KOPT-K1 (cell line): ENCODE measurements around the gene ITPR3.

Experiments used
- H3K27ac ChIP-seq: fragments of 200-600 bp; sonication (generic); 2 replicates; pipeline ENCODE4 v1.5.1; 2016; ENCODE audit warnings: antibody characterized with exemption, mild to moderate bottlenecking, low read depth, low read length; ENCODE audit not compliant: poor library complexity, severe bottlenecking
- H3K36me3 ChIP-seq: fragments of 200-600 bp; sonication (generic); 2 replicates; pipeline ENCODE4 v1.5.1; 2017; ENCODE audit warnings: antibody characterized with exemption, mild to moderate bottlenecking, low read length, moderate library complexity; ENCODE audit not compliant: insufficient read depth
- H3K9me3 ChIP-seq: fragments of 200-600 bp; sonication (generic); 2 replicates; pipeline ENCODE4 v1.5.1; 2017; ENCODE audit warnings: antibody characterized with exemption, low read length, mild to moderate bottlenecking; ENCODE audit not compliant: insufficient read depth, poor library complexity, severe bottlenecking

The ITPR3 gene

DNA sequence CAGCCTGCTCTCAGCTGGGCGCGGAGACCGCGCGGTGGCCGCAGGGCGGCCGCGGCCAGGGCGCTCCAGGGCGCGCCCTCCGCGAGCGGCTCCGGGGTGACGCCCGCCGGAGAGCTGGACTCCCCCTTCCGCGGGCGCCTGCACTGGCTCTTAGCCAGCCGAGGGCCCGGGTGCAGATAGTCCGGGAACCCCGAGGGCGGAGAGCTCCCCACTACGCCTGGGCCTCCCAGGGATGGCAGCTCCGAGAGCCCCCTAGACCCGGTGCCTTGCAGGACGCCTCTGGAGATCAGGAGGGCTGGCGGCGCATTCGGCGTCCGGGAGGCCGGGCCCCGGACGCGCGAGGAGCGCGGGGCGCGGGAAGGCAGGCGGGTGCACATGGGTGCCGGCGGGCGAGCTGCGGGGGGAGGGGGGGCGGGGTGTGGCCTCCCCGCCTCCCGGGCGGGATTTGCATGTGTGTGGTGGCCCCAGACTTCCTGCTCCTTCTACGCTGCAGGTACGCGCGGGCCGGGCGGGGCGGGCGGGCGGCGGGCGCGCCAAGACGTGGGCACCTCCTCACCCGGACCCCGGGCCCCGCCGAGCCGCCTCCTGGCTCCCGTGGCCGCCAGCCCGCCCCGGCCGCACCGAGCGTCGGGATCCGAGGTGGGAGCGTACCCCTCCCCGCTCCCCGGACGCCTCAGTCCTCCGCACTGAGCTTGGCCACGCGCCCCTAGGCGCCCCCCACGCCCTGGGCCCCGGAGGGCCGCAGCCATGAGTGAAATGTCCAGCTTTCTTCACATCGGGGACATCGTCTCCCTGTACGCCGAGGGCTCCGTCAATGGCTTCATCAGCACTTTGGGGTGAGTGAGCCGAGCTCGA is at the start of gene ITPR3:
TSS of gene ITPR3 (plus strand) at position 467 of the 855 bp plus-strand sequence. CDS start at position 748, 281 bp downstream.
- Histone ChIP-seq H3K27ac (peak within 1 kb of the TSS; percentile 83), H3K36me3 (peaks cover 34% of the 10 kb centered on the region), H3K9me3 (no peaks in the 10 kb centered on the region)

DNA sequence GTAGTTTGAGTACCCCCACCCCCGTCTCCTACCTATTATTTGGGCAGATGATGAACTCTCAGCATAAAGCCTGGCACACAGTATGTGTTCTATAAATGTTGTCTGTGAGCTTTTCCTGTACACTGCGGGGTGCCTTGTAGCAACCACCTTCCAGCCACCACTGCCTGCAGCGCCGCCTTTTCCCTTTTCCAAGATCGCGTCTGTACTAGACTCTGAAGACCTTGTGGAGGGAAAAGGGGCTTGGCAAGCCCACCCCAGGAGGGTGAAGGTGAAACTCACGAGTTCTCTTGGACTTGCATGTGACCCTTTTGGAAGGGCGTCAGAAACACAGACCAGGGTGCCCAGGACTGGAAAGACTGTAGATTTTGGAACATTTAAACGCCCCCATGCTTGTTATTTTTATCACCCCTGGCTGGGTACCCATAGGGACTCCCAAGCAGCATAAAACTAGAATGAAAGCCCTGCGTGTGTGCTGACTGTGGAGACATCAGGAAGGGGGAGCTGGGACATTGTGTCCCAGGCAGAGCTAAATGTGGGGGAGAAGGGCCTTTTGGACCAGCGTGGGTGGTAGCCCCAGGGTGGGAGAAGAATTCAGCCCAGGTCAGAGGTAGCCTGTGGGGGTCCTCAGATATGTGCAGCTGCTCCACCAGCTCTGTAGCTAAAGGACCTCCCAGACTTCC is 49.3 kb upstream of the ITPR3 start:
- Histone ChIP-seq H3K27ac (peak overlapping the region; percentile 90), H3K36me3 (peaks cover 43% of the 10 kb centered on the region), H3K9me3 (no peaks in the 10 kb centered on the region)

DNA sequence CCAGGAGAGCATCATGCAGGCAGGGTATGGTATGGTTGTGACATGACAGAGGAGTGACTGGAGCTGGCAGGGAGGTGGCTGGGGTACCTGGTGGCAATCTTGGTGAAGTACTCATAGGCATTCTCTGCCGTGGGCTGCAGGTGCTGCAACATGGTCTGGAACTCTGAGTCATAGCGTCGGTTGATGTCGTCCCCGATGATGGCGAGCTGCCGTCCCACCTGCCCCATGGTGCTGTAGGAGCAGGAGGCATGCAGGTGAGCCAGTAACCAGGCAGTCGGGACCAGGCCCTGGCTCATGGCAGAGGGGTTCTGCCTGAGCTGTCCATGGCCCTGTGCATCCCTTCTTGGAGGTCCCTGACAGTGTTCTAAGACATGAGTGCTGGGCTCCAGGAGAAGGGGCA is 45.9 kb upstream of the ITPR3 start:
- Histone ChIP-seq H3K36me3 (peaks cover 55% of the 10 kb centered on the region), H3K9me3 (no peaks in the 10 kb centered on the region), H3K27ac (no peak overlapping the region)

DNA sequence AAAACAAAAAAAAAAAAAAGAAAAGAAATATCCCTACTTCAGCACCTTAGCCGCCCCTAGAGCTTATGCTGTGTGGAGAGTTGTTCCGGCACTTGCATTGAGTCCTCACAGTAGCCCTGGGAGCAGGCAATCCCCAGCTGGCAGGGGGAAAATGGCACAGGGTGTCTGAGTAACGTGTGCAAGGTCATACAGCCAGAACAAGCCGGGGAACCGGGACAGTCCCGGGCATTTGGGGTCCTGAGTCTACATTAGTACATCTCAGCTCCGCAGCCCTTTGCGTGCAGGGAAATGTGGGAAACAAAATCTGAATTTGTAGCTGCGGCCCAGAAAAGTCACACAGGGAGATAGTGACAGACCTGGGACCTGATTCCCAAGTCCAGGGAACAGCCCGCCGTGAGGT is 44.5 kb upstream of the ITPR3 start:
- Histone ChIP-seq H3K27ac (no peak overlapping the region), H3K9me3 (no peaks in the 10 kb centered on the region), H3K36me3 (peaks cover 54% of the 10 kb centered on the region)

DNA sequence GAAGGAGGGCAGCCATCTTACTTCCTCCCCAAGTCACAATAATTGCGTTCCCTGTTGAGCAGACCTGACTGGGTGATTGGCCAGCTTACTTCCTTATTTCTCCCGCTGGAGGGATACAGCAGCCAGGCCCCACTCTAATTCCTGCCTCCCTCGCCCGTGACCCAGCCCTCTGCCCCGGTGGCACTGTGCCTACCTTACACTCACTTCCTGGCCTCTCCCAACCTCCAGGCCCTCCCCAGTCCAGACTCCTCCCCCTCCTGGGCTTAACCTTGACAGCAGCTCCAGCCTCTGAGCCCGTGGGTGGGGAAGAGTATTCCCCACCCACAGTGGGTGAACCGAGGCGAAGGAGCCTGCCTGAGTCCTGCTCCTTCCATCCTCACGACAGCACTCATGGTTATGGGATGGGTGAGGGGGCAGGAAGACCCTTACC is 44.0 kb upstream of the ITPR3 start:
- H3K36me3 ChIP-seq: peaks cover 49% of the 10 kb centered on the region
- peak overlapping the region; percentile 72 for H3K27ac ChIP-seq

DNA sequence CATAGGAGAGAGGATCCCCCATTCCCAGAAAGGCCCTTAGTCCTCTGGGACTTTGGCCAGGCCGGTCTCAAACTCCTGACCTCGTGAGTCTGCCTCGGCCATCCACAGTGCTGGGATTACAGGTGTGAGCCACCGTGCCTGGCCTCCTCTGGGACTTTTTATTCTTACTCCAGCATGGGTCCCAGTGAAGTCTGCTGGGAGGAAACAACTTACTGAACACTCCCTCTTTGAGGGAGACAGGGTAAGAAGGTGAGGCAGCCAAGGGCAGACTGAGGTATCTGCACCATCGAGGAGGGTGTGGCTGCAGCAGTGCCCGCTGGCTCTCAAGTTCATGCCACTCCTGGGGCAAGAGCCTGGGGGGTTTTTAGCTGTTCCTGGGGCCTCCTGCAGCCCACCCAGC is 43.4 kb upstream of the ITPR3 start:
- no peaks in the 10 kb centered on the region for H3K9me3 ChIP-seq
- peak overlapping the region; percentile 72 for H3K27ac ChIP-seq
- H3K36me3 ChIP-seq: peaks cover 44% of the 10 kb centered on the region

More for the DNA sequence above, 44.0 kb upstream of the ITPR3 start:
- H3K9me3 ChIP-seq: no peaks in the 10 kb centered on the region

DNA sequence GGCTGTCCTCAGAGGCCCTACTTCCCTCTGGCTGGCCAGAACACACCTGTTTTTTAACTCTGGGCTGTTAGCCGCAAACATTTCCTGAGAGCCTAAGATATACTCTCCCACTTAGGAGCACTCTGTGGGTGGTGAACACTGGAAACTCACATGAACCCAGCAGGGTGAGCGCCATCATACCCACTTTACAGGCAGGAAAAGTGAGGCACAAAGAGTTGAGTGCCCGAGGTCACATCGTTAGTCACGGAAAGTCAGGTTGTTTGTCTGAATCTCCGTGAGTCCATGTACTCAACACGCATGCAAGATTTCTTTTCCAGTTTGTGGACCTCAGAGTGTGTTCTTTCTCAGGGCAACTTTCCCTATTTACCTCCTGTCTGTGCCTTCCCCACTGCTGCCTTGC is 43.0 kb upstream of the ITPR3 start:
- Histone ChIP-seq H3K36me3 (peaks cover 44% of the 10 kb centered on the region), H3K9me3 (no peaks in the 10 kb centered on the region), H3K27ac (peak overlapping the region; percentile 72)

DNA sequence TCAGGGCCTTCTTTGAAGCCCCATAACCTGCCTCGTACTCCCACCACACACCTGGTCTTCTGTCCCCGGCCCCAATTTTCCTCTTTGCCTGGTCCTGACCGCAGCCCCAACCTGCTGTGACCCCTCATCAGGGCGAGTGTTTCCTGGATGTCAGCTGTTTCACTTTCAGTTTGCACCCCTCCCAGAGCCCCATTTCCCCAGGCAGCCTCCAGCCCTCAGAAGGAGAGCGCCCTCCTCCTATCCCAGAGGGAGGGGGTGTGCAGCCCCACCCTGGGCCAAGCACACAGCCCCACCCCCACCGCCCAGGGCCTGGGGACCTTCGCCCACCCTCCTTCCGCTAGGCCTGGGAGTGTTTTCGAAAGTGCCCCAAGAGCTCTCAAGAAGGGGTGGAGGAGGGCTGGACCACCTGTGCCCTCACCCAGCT is 42.5 kb upstream of the ITPR3 start:
- no peaks in the 10 kb centered on the region for H3K9me3 ChIP-seq
- peaks cover 41% of the 10 kb centered on the region for H3K36me3 ChIP-seq
- H3K27ac ChIP-seq: peak overlapping the region; percentile 72

DNA sequence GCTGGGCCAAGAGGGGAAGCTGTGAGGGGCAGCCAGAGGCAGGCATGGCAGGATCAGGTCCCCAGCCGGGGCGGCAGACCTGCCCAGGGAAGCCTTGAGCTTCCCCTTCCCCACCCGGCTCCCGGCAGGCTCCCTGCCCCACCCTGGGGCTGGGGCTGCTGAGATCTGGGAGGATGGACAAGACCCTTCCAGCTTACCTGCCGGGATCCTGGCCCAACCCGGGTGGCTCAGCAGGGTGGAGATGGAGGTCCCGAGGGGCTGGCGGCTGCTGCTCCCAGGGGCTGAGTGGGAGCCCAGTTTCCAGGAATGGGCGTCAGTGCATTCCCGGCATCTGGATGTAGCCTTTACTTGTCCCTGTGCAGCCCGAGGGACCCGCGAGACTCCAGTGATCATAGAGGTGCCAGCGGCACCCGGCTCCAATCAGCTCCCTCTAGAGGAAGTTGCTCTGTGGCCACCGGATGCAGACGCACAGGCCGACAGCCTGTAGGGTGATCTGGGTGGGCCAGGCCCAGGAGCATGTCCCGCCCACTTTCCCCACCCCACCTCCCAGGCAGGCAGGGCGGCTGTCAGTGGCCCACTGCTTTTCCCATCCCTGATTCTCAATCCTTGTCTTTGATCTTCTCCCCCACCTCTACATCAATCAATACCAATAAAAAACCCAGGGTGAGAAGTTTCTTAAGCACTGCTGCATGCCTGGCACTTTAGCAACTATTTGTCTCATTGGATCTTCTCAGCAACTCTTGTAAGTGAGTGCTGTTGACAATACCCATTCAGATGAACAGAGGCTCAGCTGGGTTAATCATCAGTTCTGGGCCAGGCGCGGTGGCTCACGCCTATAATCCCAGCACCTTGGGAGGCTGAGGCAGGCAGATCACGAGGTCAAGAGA is 41.1 kb upstream of the ITPR3 start, which contains the start of gene BAK1:
TSS of gene BAK1 (minus strand) at position 449 of the 887 bp plus-strand sequence. CDS start 2,672 bp downstream, outside the sequence.
- peak within 1 kb of the TSS; percentile 72 for H3K27ac ChIP-seq
- no peaks in the 10 kb centered on the region for H3K9me3 ChIP-seq
- H3K36me3 ChIP-seq: peaks cover 27% of the 10 kb centered on the region

DNA sequence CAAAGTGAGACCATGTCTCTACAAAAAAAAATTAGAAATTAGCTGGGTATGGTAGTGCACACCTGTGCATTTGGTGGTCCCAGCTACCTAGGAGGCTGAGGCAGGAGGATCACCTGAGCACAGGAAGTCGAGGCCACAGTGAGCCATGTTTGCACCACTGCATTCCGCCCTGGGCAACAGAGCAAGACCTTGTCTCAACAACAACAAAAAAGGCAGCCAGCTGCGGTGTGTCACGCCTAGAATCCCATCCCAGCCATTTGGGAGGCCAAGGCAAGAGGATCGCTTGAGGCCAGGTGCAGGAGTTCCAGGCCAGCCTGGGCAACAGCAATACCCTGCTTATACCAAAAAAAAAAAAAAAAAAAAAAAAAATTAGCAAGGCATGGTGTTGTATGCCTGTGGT is 39.9 kb upstream of the ITPR3 start:
- Histone ChIP-seq H3K36me3 (peaks cover 17% of the 10 kb centered on the region), H3K9me3 (no peaks in the 10 kb centered on the region), H3K27ac (no peak overlapping the region)

DNA sequence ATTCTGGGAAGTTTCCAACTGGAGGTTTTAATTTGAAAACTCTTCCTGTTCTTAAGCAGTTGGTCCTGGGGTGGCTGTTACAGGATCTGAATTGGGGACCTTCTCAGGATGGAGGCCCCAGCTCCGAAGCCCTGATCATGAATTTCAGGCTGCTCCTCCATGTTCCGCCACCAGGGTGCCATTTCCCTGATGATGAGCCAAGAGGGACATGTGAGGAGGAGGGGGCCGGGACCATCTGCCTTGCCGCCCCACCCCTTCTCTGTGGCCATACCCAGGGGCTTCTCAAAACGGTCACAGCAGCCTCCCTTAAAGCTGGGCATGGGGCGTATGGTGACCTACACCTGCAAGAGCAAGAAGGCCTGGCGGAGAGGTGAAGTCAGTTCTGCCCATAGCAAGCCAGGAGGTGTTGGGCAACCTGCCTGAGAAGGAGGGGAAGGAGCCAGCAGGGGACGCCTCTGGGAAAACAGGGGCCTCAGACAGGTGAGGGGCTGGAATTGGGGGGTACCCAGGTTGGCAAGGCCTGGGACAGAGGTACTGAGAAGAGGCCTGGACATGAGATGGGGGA is 37.4 kb upstream of the ITPR3 start:
- Histone ChIP-seq H3K36me3 (no peaks in the 10 kb centered on the region), H3K9me3 (no peaks in the 10 kb centered on the region), H3K27ac (no peak overlapping the region)

DNA sequence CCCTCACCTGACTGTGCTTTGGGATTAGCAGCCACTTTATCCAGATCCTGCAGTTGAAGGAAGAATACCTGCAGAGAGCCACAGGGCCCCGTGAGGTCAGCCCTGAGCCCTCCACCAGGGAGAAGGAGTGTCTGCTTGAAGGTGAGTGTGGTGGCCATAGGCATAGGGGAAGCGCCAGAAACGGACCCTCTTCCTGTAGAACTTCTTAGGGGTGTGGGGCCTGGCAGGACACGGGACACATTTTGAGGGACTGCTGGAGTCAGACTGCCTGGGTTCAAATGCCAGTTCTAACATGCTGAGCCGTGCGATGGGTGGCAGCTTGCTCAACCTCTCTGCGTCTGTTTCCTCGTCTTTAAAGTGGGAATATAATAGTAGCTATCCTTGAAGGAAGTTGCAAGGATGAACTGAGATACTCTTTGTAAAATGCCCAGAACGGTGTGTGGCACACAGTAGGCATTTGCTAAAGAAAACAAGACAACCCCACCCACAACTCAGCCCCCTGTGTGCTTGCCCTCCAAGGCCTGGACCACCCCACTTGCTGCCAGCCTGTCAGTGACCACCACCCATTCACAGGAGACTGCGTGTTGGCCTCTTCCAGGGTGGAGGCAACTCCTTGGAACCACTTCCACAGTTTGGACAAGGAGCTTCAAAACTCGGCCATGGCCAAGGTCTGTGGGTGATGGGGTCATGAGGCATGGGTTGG is 36.3 kb upstream of the ITPR3 start:
- H3K27ac ChIP-seq: peak overlapping the region; percentile 64
- no peaks in the 10 kb centered on the region for H3K36me3 ChIP-seq
- H3K9me3 ChIP-seq: no peaks in the 10 kb centered on the region

DNA sequence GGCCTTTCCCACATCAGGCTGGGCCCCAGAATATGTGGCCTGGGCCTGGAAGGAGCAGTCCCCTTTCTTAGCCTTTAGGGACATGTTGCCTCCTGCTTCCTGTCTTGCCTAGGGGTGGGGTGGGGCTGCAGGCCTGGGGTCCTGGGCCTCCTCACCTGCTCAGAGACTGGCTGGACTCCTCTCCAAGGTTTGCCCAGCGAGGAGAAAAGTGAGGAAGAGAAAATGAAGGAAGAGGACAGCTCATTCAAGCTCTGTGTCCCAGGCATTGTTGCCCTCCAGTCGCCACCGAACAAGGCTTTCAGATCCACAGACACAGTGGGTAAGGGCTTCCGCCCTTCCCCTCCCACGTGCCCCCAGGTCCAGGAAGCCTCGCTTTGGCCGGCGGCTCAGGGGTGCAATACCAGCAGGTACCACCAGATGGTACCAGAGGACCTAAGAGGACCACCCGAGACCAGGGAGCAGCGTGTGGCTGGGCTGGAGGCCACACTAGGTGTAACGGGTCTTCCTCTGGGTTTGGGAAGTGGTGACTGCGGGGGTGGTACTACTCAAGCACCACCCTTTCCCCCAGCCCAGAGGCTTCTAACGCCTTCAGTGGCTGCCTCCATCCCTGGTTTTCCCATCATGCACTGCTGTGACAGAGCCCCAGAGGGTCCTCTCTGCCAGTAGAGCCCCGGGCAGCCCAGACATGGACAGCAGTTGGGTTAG is 35.6 kb upstream of the ITPR3 start:
- H3K36me3 ChIP-seq: no peaks in the 10 kb centered on the region
- no peaks in the 10 kb centered on the region for H3K9me3 ChIP-seq
- peak overlapping the region; percentile 64 for H3K27ac ChIP-seq
